ENCODE measurements around the gene PIEZO1. TPM values are rescaled to one million over a fixed set of nuclear protein-coding genes. Genes with fewer than 3 reads are reported as not detected.

The PIEZO1 gene
- total RNA-seq, 4 donors from 2014 or later: 105 to 248 (median 172) TPM

DNA sequence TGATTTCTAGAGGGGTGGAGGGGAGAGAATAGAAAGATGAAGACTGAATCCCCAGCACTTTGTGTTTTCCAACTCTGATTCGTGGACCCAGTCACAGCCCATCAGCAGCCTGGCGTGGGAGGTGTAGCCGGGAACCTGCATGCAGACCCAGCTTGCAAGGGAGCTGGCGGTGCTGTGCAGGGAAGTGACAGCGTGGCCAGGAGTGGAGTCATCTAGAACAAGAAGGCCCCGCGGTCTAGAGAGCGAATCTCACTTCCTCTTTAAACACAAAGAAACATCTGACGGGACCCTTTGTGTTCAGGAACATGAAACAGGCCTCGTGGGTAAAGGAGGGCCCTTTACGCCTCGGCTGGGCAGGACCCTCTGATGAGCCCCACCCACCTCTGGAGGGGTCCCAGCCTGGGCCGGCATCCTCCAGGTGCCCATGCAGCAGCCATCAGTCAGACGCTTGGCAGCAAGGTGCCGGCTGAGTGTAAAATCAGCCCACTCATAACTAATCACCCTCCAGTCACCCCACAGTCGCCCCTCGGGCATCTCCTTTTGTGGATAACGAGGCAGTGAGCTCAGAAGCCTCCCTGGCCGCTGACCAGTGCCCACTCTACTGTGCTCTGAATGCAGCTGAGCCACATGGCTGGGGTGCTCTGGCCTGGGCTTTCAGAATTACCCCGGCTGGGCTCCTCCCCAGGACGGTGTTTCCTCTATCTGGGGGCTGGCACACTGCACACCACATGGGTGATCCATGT, 103.1 kb downstream of the PIEZO1 start:
- peaks cover 0 to 29% (median 10%) of the 10 kb centered on the region in 3 donors for H3K4me1 ChIP-seq
- H3K27me3 ChIP-seq: peaks cover 92% of the 10 kb centered on the region
- H3K36me3 ChIP-seq: no peaks in the 10 kb centered on the region
- H3K4me3 ChIP-seq: no peak overlapping the region
- peak; percentile 32 for ATAC-seq
- no peak for TF ChIP-seq CTCF (IDR thresholded peaks at IDR 0.05)
- TF ChIP-seq POLR2AphosphoS5 (IDR thresholded peaks at IDR 0.05): no peak
- no peak for TF ChIP-seq POLR2A (IDR thresholded peaks at IDR 0.05)
- no peaks in the 10 kb centered on the region for H3K9me3 ChIP-seq
- 17% methylated on average over 8 of the region's 21 CpGs; no CpG with 5 or more reads in 1 of the 2 donors for whole genome bisulfite sequencing, 2 donors (ENCODE audit: low coverage in 1 of 2)
- H3K27ac ChIP-seq: peak overlapping the region in 2 of 4 donors; percentile 46 to 53

GRCh38 chr16:88681084-88681680, 103.8 kb downstream of the PIEZO1 start:
- Histone ChIP-seq H3K36me3 (no peaks in the 10 kb centered on the region), H3K4me3 (no peak overlapping the region), H3K27me3 (peaks cover 85% of the 10 kb centered on the region), H3K9me3 (no peaks in the 10 kb centered on the region), H3K27ac (no peak overlapping the region), H3K4me1 (peaks cover 0 to 22% (median 3%) of the 10 kb centered on the region in 3 donors)
- WGBS, 2 donors (ENCODE audit: low coverage in 1 of 2): 20 to 67% methylated on average over 1 of the region's 31 CpGs
- no peak for TF ChIP-seq EP300 (IDR thresholded peaks at IDR 0.05)
- no peak for TF ChIP-seq POLR2AphosphoS5 (IDR thresholded peaks at IDR 0.05)
- no peak for TF ChIP-seq POLR2A (IDR thresholded peaks at IDR 0.05)
- TF ChIP-seq CTCF (IDR thresholded peaks at IDR 0.05): no peak
- ATAC-seq: no peak

DNA sequence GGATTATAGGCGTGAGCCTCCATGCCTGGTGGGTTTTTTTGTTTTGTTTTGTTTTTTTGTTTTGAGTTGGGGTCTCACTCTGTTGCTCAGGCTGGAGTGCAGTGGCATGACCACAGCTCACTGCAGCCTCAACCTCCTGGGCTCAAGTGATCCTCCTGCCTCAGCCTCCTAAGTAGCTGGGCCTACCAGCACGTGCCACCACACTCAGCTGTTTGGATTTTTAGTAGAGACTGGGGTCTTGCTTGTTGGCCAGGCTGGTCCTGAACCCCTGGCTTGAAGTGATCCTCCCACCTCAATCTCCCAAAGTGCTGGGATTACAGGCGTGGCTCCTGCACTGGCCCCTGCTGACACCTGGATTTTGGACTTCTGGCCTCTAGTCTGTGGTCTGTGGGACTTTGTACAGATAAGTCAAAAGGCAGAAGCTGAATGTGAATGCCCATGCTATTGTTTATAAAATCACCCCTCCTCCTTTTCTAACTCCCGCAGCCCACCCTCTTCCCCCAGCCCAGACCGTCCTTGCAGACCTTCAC, 104.4 kb downstream of the PIEZO1 start:
- Histone ChIP-seq H3K9me3 (no peaks in the 10 kb centered on the region), H3K36me3 (no peaks in the 10 kb centered on the region), H3K4me3 (no peak overlapping the region), H3K27ac (no peak overlapping the region), H3K4me1 (peaks cover 0 to 17% (median 0%) of the 10 kb centered on the region in 3 donors), H3K27me3 (peaks cover 79% of the 10 kb centered on the region)
- TF ChIP-seq POLR2AphosphoS5 (IDR thresholded peaks at IDR 0.05): no peak
- TF ChIP-seq EP300 (IDR thresholded peaks at IDR 0.05): no peak
- no peak for TF ChIP-seq POLR2A (IDR thresholded peaks at IDR 0.05)
- no peak for TF ChIP-seq CTCF (IDR thresholded peaks at IDR 0.05)
- no peak for ATAC-seq
- 41 to 60% methylated on average over 2 to 4 of the region's 5 CpGs for WGBS, 2 donors (ENCODE audit: low coverage in 1 of 2)

DNA sequence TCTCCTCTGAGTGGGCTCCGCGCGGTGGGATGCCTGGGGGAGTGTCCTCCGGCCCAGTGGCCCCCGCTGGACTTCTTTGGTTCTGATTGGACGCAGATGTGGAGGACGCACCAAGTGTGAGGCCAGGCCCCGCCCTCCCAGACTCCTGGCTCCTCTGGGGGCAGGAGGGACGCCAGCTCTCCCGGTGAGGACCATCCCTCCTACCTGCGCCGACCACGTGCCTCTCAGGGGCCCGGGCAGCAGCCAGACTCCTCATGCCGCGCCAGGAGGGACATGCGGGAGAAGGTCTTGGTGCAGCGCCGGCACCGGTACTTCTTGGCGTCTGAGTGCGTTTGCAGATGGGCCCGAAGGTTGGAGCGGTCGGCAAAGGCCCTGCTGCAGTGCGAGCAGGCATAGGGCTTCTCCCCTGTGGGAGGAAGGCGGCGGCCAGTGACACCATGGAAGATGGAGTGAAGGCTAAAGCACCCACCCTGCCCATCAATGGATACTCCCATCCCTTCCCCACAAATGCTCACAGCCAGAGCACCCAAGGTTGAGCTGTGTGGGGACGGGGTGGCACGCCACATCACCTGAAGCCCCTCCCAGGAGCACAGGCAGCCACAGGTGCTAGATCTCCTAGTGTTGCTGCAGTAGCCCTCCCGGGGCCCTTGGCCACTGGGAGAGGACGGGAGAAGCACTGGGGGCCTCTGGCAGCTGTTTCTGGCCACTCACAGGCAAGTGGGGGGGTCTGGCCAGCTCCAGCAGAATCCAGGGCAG, 106.6 kb downstream of the PIEZO1 start:
- no peak for ATAC-seq
- no peak overlapping the region for H3K4me3 ChIP-seq
- TF ChIP-seq POLR2A (IDR thresholded peaks at IDR 0.05) (no peak), EP300 (IDR thresholded peaks at IDR 0.05) (no peak)
- peaks cover 0 to 10% of the 10 kb centered on the region in 2 donors for H3K36me3 ChIP-seq
- no peak overlapping the region for H3K27ac ChIP-seq
- H3K4me1 ChIP-seq: peaks cover 0 to 6% (median 0%) of the 10 kb centered on the region in 3 donors
- H3K9me3 ChIP-seq: no peaks in the 10 kb centered on the region
- peaks cover 57% of the 10 kb centered on the region for H3K27me3 ChIP-seq
- WGBS, 2 donors (ENCODE audit: low coverage in 1 of 2): 20% methylated on average over 1 of the region's 32 CpGs; no CpG with 5 or more reads in 1 of the 2 donors

DNA sequence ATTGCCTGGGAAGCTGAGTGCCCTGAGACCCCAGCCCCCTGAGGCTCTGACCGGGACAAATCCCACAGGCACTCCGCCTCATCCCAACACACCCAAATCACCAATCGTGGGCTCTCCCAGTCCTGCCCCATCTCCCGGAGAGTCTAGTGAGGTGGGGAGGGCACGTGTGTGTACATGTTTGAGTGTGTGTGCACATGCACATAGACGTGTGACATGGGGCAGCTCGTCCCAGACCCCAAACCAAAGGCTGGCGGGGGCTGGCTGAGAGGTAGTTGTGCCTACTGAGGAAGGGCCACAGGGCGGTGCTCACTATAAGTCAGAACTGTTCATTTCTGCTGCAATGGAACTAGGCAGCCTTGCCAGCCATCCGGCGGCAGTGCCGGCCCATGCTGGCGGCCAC, 107.3 kb downstream of the PIEZO1 start:
- Histone ChIP-seq H3K36me3 (peaks cover 0 to 11% of the 10 kb centered on the region in 2 donors), H3K4me3 (no peak overlapping the region), H3K27ac (no peak overlapping the region), H3K9me3 (no peaks in the 10 kb centered on the region), H3K4me1 (peaks cover 0 to 6% (median 0%) of the 10 kb centered on the region in 3 donors), H3K27me3 (peaks cover 50% of the 10 kb centered on the region)
- no peak for ATAC-seq
- no peak for TF ChIP-seq POLR2A (IDR thresholded peaks at IDR 0.05)
- no peak for TF ChIP-seq CTCF (IDR thresholded peaks at IDR 0.05)
- TF ChIP-seq POLR2AphosphoS5 (IDR thresholded peaks at IDR 0.05): no peak
- TF ChIP-seq EP300 (IDR thresholded peaks at IDR 0.05): no peak
- WGBS, 2 donors (ENCODE audit: low coverage in 1 of 2): 40 to 60% methylated on average over 1 of the region's 13 CpGs
